Measurements from ENCODE around the gene HERPUD2.
"Not testable (repeated sequence)": the region's sequence is repeated elsewhere in the genome, so short reads cannot be mapped to it uniquely, and the experiment has no call there.

HERPUD2 gene

DNA sequence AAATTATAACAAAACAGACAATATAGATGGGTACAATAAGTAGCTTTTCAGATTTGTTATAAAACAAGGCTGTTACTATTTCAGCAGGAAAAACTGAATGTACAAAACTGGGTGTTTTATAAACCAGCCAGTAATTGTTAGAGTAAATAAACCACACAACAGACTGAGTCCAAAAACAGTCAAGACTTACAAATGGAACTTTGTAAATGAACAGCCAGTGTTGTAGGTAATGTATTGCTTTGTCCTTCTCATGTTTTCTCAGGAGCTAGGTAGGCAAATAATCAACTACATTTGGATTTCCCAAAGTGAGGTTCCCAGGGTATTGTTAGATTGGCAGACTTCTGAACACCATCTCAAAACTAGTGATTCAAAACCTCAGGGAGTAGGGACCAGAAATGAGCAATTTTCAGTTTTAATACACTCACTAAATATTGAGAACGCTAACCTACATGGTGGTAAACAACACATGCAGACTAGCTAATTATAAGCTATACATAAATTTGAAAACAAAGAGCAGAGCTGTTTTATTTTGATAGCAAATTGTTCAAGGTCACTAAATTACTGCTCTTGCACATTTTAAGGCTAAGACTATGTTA, 36.2 kb downstream of the HERPUD2 start:
- TF ChIP-seq, protein P1, sequence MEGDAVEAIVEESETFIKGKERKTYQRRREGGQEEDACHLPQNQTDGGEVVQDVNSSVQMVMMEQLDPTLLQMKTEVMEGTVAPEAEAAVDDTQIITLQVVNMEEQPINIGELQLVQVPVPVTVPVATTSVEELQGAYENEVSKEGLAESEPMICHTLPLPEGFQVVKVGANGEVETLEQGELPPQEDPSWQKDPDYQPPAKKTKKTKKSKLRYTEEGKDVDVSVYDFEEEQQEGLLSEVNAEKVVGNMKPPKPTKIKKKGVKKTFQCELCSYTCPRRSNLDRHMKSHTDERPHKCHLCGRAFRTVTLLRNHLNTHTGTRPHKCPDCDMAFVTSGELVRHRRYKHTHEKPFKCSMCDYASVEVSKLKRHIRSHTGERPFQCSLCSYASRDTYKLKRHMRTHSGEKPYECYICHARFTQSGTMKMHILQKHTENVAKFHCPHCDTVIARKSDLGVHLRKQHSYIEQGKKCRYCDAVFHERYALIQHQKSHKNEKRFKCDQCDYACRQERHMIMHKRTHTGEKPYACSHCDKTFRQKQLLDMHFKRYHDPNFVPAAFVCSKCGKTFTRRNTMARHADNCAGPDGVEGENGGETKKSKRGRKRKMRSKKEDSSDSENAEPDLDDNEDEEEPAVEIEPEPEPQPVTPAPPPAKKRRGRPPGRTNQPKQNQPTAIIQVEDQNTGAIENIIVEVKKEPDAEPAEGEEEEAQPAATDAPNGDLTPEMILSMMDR (IDR thresholded peaks at IDR 0.05), result no peak
- no peaks in the 10 kb centered on the region for H3K4me1 ChIP-seq
- no peak overlapping the region for H3K4me3 ChIP-seq (ENCODE audit: low read depth, low read length)
- no peaks in the 10 kb centered on the region for H3K9me3 ChIP-seq (ENCODE audit: control insufficient read depth, low read length)
- H2AFZ ChIP-seq, result no peak overlapping the region
- no peaks in the 10 kb centered on the region for H3K27me3 ChIP-seq (ENCODE audit: control insufficient read depth, insufficient read depth, low read length)
- no peaks in the 10 kb centered on the region for H3K36me3 ChIP-seq (ENCODE audit: control insufficient read depth, insufficient read depth, low read length)
- H3K79me2 ChIP-seq, result peaks cover 18% of the 10 kb centered on the region
- no peak overlapping the region for H3K4me2 ChIP-seq (ENCODE audit: low read length)
- no peak overlapping the region for H3K27ac ChIP-seq
- no peak overlapping the region for H3K9ac ChIP-seq

DNA sequence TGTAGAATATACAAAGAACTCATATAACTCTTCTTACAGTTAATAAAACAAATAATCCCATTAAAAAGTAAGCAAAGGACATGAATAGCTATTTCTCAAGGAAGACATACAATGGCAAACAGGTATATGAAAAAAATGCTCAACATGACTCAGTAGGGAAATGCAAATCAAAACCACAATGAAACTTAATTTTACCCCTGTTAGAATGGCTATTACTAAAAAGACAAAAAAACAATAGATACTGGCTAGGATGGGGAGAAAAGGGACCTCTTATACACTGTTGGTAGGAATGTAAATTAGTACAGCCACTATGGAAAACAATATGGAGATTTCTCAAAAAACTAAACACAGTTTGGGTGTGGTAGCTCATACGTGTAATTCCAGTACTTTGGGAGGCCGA, 37.8 kb downstream of the HERPUD2 start:
- H2AFZ ChIP-seq, result no peak overlapping the region
- no peak overlapping the region for H3K4me3 ChIP-seq (ENCODE audit: low read depth, low read length)
- no peak overlapping the region for H3K9ac ChIP-seq
- no peaks in the 10 kb centered on the region for H3K4me1 ChIP-seq
- no peaks in the 10 kb centered on the region for H3K27me3 ChIP-seq (ENCODE audit: control insufficient read depth, insufficient read depth, low read length)
- H3K79me2 ChIP-seq, result peaks cover 10% of the 10 kb centered on the region
- no peaks in the 10 kb centered on the region for H3K36me3 ChIP-seq (ENCODE audit: control insufficient read depth, insufficient read depth, low read length)
- H3K27ac ChIP-seq, result no peak overlapping the region
- no peak overlapping the region for H3K4me2 ChIP-seq (ENCODE audit: low read length)
- TF ChIP-seq, protein P1 (IDR thresholded peaks at IDR 0.05), result no peak
- no peaks in the 10 kb centered on the region for H3K9me3 ChIP-seq (ENCODE audit: control insufficient read depth, low read length)

DNA sequence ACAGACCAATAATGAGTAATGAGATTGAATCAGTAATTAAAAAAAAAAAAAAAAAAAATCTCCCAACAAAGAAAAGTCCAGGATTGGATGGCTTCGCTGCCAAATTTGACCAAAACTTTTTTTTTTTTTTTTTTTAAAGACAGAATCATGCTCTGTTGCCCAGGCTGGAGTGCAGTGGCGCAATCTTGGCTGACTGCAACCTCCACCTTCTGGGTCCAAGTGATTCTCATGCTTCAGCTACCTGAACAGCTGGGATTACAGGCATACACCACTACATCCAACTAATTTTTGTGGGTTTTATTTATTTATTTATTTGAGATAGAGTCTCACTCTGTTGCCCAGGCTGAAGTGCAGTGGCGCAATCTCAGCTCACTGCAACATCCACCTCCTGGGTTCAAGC, 40.4 kb downstream of the HERPUD2 start:
- H3K4me2 ChIP-seq (ENCODE audit: low read length); H3K27me3 ChIP-seq (ENCODE audit: control insufficient read depth, insufficient read depth, low read length); H3K36me3 ChIP-seq (ENCODE audit: control insufficient read depth, insufficient read depth, low read length); H3K4me3 ChIP-seq (ENCODE audit: low read depth, low read length); H3K27ac ChIP-seq; H3K9ac ChIP-seq; H3K4me1 ChIP-seq; H3K9me3 ChIP-seq (ENCODE audit: control insufficient read depth, low read length); H2AFZ ChIP-seq: not testable (repeated sequence)
- H3K79me2 ChIP-seq, result peaks cover 18% of the 10 kb centered on the region

DNA sequence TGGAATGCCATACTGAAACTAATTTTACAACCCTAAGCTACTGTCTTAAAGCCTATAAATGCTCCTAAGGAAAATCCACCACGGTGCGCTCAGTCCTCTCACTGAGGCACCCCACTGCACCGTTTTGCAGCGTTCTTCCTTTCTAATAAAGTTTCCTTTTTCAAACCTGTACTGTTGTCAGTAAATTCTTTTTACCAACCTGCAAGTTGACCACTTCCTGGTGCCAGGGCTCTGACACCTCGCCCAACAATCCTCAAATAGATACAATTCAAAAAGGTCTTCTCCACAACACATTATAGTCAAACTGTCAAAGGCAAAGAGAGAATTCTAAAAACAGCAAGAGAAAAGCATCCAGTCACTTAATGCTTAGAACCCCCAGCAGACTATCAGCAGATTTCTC, 42.8 kb downstream of the HERPUD2 start:
- Histone ChIP-seq H3K27me3 (ENCODE audit: control insufficient read depth, insufficient read depth, low read length) (no peaks in the 10 kb centered on the region), H3K79me2 (peaks cover 18% of the 10 kb centered on the region), H3K27ac (no peak overlapping the region), H3K9me3 (ENCODE audit: control insufficient read depth, low read length) (no peaks in the 10 kb centered on the region), H3K4me3 (ENCODE audit: low read depth, low read length) (no peak overlapping the region), H3K9ac (no peak overlapping the region), H3K4me1 (peaks cover 4% of the 10 kb centered on the region), H2AFZ (no peak overlapping the region), H3K4me2 (ENCODE audit: low read length) (no peak overlapping the region), H3K36me3 (ENCODE audit: control insufficient read depth, insufficient read depth, low read length) (no peaks in the 10 kb centered on the region)
- TF ChIP-seq, protein P1 (IDR thresholded peaks at IDR 0.05), result no peak

DNA sequence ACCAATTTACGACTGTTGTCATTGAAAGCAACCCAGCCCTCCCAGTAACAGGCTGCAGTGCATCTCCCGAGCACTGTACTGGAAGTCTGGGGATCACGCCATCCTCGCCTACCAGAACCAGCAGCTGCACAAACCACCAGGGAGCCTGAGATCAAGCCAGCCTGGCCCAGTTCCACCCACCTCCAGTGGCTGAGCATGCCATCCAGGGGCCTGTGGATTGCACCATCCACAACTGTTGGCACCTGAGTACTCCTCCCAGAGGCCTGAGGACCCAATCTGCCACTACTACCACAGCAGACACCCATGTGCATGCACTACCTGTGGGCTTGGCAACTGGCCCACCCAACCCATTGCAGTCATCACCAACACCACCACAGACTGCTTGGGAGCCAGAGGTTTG, 44.2 kb downstream of the HERPUD2 start:
- peaks cover 6% of the 10 kb centered on the region for H3K4me1 ChIP-seq
- H3K27me3 ChIP-seq (ENCODE audit: control insufficient read depth, insufficient read depth, low read length), result no peaks in the 10 kb centered on the region
- peaks cover 18% of the 10 kb centered on the region for H3K79me2 ChIP-seq
- TF ChIP-seq, protein P1 (IDR thresholded peaks at IDR 0.05), result no peak
- no peak overlapping the region for H3K9ac ChIP-seq
- no peaks in the 10 kb centered on the region for H3K36me3 ChIP-seq (ENCODE audit: control insufficient read depth, insufficient read depth, low read length)
- H3K4me2 ChIP-seq (ENCODE audit: low read length), result no peak overlapping the region
- no peaks in the 10 kb centered on the region for H3K9me3 ChIP-seq (ENCODE audit: control insufficient read depth, low read length)
- H3K4me3 ChIP-seq (ENCODE audit: low read depth, low read length), result no peak overlapping the region
- H3K27ac ChIP-seq, result no peak overlapping the region
- no peak overlapping the region for H2AFZ ChIP-seq
